GF-D8 (cell line): ENCODE measurements around the gene FAM241A.
A peak's percentile ranks its signal among the peaks of the same experiment; 100 is the strongest.

Experiments used
- DNase-seq: peaks from one replicate; lab custom pipeline; 2025; lab: John Stamatoyannopoulos, UW

Gene FAM241A

GRCh38 chr4:112214390-112215264 is 69.4 kb downstream of the FAM241A start:
- no peak for DNase-seq

GRCh38 chr4:112219826-112220366 is 74.6 kb downstream of the FAM241A start:
- no peak for DNase-seq

GRCh38 chr4:112222219-112222955 is 77.1 kb downstream of the FAM241A start:
- DNase-seq = no peak

GRCh38 chr4:112225157-112225556 is 79.9 kb downstream of the FAM241A start:
- DNase-seq = no peak

GRCh38 chr4:112230879-112231778 is 85.9 kb downstream of the FAM241A start:
- peak; percentile 92 for DNase-seq

- DNase-seq = peak; percentile 42
These were observed 86.8 kb downstream of the FAM241A start, which contains the start of gene AP1AR for GRCh38 chr4:112231779-112232713. Gene AP1AR, plus strand, starts transcription at chr4:112231787. Its CDS starts 305 bp downstream, at chr4:112232092.

GRCh38 chr4:112234952-112235609 is 89.8 kb downstream of the FAM241A start:
- peak; percentile 32 for DNase-seq

- no peak for DNase-seq
These were observed 90.8 kb downstream of the FAM241A start for GRCh38 chr4:112236040-112236439.

GRCh38 chr4:112238833-112239232 is 93.6 kb downstream of the FAM241A start:
- no peak for DNase-seq
